ENCODE results near the gene HNRNPA2B1. TPM values are rescaled to one million over a fixed set of nuclear protein-coding genes. Genes with fewer than 3 reads are reported as not detected.

Gene HNRNPA2B1
- total and polyA plus RNA-seq, 2 of the 8 experiments (the other 6 are each of a cell fraction or from before 2014, with no cell fraction given) = 276 to 1,255 TPM

GRCh38 chr7:26195182-26195581 is 5.4 kb downstream of the HNRNPA2B1 start:
- 86% methylated on average over 5 of the region's 5 CpGs; no CpG with 5 or more reads in 1 of the 2 experiments for WGBS, 2 experiments (ENCODE audit: extremely low coverage in 1 of 2, insufficient coverage in 1 of 2, insufficient read length in 1 of 2, insufficient replicate concordance in 2 of 2, low coverage in 1 of 2, low lambda C conversion rate in 2 of 2, missing lambda C conversion rate in 1 of 2)
- no peak overlapping the region for H2AK5ac ChIP-seq (ENCODE audit: low read depth, low read length)
- H2BK20ac ChIP-seq (ENCODE audit: low read length) = no peak overlapping the region
- no peak overlapping the region for H2BK120ac ChIP-seq (replicated peaks; ENCODE audit: low read depth, low read length)
- no peak overlapping the region for H2AFZ ChIP-seq (ENCODE audit: low read length)
- no peak overlapping the region for H3K9ac ChIP-seq (replicated peaks in 1 of 4; ENCODE audit: extremely low read depth in 1 of 4, low read depth in 3 of 4, low read length in 3 of 4)
- no peak overlapping the region for H3K27ac ChIP-seq (ENCODE audit: low read depth, low read length)
- H3K79me1 ChIP-seq (ENCODE audit: low read depth, low read length) = no peaks in the 10 kb centered on the region
- no peak overlapping the region for H3K23ac ChIP-seq (ENCODE audit: insufficient read length)
- no peak overlapping the region for H4K5ac ChIP-seq (ENCODE audit: insufficient read length, low read depth, low read length)
- peak overlapping the region in 1 of 2 experiments; percentile 22; a peak in 1 of 4 replicates for H3K4me2 ChIP-seq (ENCODE audit: insufficient read depth in 1 of 2, low read depth in 2 of 2, low read length in 2 of 2)
- POLR2A ChIA-PET (ENCODE audit: partially characterized antibody) = interaction anchor here (0.6 to 13.1 kb wide), 16 partner anchors 9 to 326 kb away, joined by 3 to 578 read pairs (median 4); partner anchors contain the start of gene NFE2L3
- no peak overlapping the region for H2BK15ac ChIP-seq (ENCODE audit: low read length)
- H3K4me3 ChIP-seq (ENCODE audit: extremely low read depth in 1 of 4, insufficient read depth in 2 of 4, low read depth in 3 of 4, low read length in 4 of 4) = peak overlapping the region in 1 of 4 experiments; percentile 14; a peak in 2 of 8 replicates
- no peak overlapping the region for H4K91ac ChIP-seq (replicated peaks; ENCODE audit: insufficient read length, low read length)
- H3K79me2 ChIP-seq (ENCODE audit: control insufficient read depth in 1 of 2, insufficient read depth in 2 of 2, low read length in 2 of 2) = peaks cover 34 to 85% of the 10 kb centered on the region in 2 experiments
- peaks cover 32 to 50% of the 10 kb centered on the region in 2 experiments for H4K20me1 ChIP-seq (replicated peaks in 1 of 2; ENCODE audit: control insufficient read depth in 1 of 2, insufficient read depth in 2 of 2, low read length in 2 of 2)
- no peak overlapping the region for H2BK12ac ChIP-seq (ENCODE audit: low read depth, low read length)
- no peak for DNase-seq (ENCODE audit: low read depth in 1 of 2, low spot score in 2 of 2)
- H3K4ac ChIP-seq (replicated peaks; ENCODE audit: insufficient read length, low read depth, low read length) = no peak overlapping the region
- H2BK5ac ChIP-seq (ENCODE audit: low read depth, low read length) = no peak overlapping the region
- TF ChIP-seq POLR2A (IDR thresholded peaks at IDR 0.05; ENCODE audit: control extremely low read depth in 1 of 2, low read depth in 2 of 2, low read length in 2 of 2) = peak; percentile 56 to 78
- peak; percentile 60 for TF ChIP-seq POLR2AphosphoS5 (IDR thresholded peaks at IDR 0.05; ENCODE audit: low read depth, low read length)
- TF ChIP-seq ZNF274 (IDR thresholded peaks at IDR 0.05; ENCODE audit: borderline replicate concordance, extremely low read depth, low read length) = no peak
- peaks cover 0 to 6% (median 0%) of the 10 kb centered on the region in 4 experiments; a peak in 3 of 7 replicates for H3K4me1 ChIP-seq (replicated peaks in 1 of 4; ENCODE audit: control insufficient read depth in 3 of 4, insufficient read depth in 4 of 4, low read length in 3 of 4)
- no peaks in the 10 kb centered on the region for H3K9me3 ChIP-seq (ENCODE audit: insufficient read depth in 2 of 2, low read depth in 1 of 2, low read length in 1 of 2)
- CTCF ChIA-PET (ENCODE audit: partially characterized antibody) = interaction anchor here (4.7 kb wide), 1 partner anchor 302 kb away, joined by 21 read pairs; no protein-coding TSS in a partner anchor
- no peak overlapping the region for H4K8ac ChIP-seq (ENCODE audit: extremely low read depth, insufficient read depth, low read length)
- no peak overlapping the region for H3K18ac ChIP-seq (ENCODE audit: extremely low read depth, low read length)
- H3K36me3 ChIP-seq (ENCODE audit: control insufficient read depth in 2 of 4, insufficient read depth in 4 of 4, low read length in 3 of 4) = peaks cover 60 to 95% (median 85%) of the 10 kb centered on the region in 4 experiments
- H3K27me3 ChIP-seq (replicated peaks in 1 of 4; ENCODE audit: control insufficient read depth in 3 of 4, extremely low read depth in 1 of 4, insufficient read depth in 3 of 4, low read length in 3 of 4) = no peaks in the 10 kb centered on the region
- H3K14ac ChIP-seq (ENCODE audit: insufficient read length) = no peak overlapping the region
- peaks cover 2% of the 10 kb centered on the region; the same call in 1 of the 2 replicates for H3K23me2 ChIP-seq (ENCODE audit: low read depth, low read length)
- no peak overlapping the region for H3K56ac ChIP-seq (replicated peaks; ENCODE audit: insufficient read length, low read depth, low read length)
- FAIRE-seq = no peak

Data from H1 (cell line).